ENCODE data around the gene RFX8. TPM values are rescaled to one million over a fixed set of nuclear protein-coding genes. Genes with fewer than 3 reads are reported as not detected.
"Not testable (repeated sequence)": the region's sequence is repeated elsewhere in the genome, so short reads cannot be mapped to it uniquely, and the experiment has no call there.

RFX8 gene
- total RNA-seq, 2 experiments from 2014 or later: 2.0 to 2.2 TPM

GRCh38 chr2:101505276-101505675 is 30.4 kb upstream of the RFX8 start:
- H3K36me3 Mint-ChIP-seq; ATAC-seq (ENCODE audit: low read depth); DNase-seq; H3K9me3 Mint-ChIP-seq; H3K27ac Mint-ChIP-seq; H3K4me3 Mint-ChIP-seq; H3K27me3 Mint-ChIP-seq; POLR2A ChIA-PET: not testable (repeated sequence)
- H3K4me1 Mint-ChIP-seq: peaks cover 14% of the 10 kb centered on the region

GRCh38 chr2:101504744-101505143 is 29.8 kb upstream of the RFX8 start:
- POLR2A ChIA-PET; H3K27ac Mint-ChIP-seq; H3K27me3 Mint-ChIP-seq; H3K4me3 Mint-ChIP-seq; ATAC-seq (ENCODE audit: low read depth); H3K36me3 Mint-ChIP-seq; H3K9me3 Mint-ChIP-seq; DNase-seq: not testable (repeated sequence)
- H3K4me1 Mint-ChIP-seq: peaks cover 14% of the 10 kb centered on the region

GRCh38 chr2:101502095-101502494 is 27.2 kb upstream of the RFX8 start:
- Mint-ChIP-seq H3K27me3 (no peaks in the 10 kb centered on the region), H3K4me1 (peaks cover 14% of the 10 kb centered on the region), H3K4me3 (peak overlapping the region; percentile 3), H3K27ac (peak overlapping the region; percentile 74), H3K9me3 (no peaks in the 10 kb centered on the region), H3K36me3 (no peaks in the 10 kb centered on the region)
- POLR2A ChIA-PET: interaction anchor here (0.9 to 1.3 kb wide), 2 partner anchors 12 to 27 kb away, joined by 3 to 4 read pairs; partner anchors contain the start of gene RFX8
- DNase-seq (peak; percentile 35), ATAC-seq (ENCODE audit: low read depth) (peak; percentile 76)

- Mint-ChIP-seq H3K4me1 (peaks cover 14% of the 10 kb centered on the region), H3K9me3 (no peaks in the 10 kb centered on the region), H3K4me3 (peak overlapping the region; percentile 3), H3K27ac (peak overlapping the region; percentile 74), H3K36me3 (no peaks in the 10 kb centered on the region), H3K27me3 (no peaks in the 10 kb centered on the region)
- DNase-seq (no peak), ATAC-seq (ENCODE audit: low read depth) (peak; percentile 35)
- POLR2A ChIA-PET: interaction anchor here (1.2 kb wide), 1 partner anchor 27 kb away, joined by 5 read pairs; the partner anchor contains the start of gene RFX8
These were observed 26.5 kb upstream of the RFX8 start for GRCh38 chr2:101501443-101501842.

- POLR2A ChIA-PET: interaction anchor here (1.2 kb wide), 1 partner anchor 26 kb away, joined by 5 read pairs; the partner anchor contains the start of gene RFX8
- no peak for ATAC-seq (ENCODE audit: low read depth)
These were observed 25.9 kb upstream of the RFX8 start for GRCh38 chr2:101500860-101501259.

GRCh38 chr2:101500180-101500579 is 25.3 kb upstream of the RFX8 start:
- H3K27me3 Mint-ChIP-seq: no peaks in the 10 kb centered on the region

More at GRCh38 chr2:101500860-101501259, 25.9 kb upstream of the RFX8 start:
- no peak overlapping the region for H3K27ac Mint-ChIP-seq
- H3K4me1 Mint-ChIP-seq: peaks cover 14% of the 10 kb centered on the region
- no peak overlapping the region for H3K4me3 Mint-ChIP-seq
- H3K9me3 Mint-ChIP-seq: no peaks in the 10 kb centered on the region
- H3K27me3 Mint-ChIP-seq: no peaks in the 10 kb centered on the region
- DNase-seq: no peak
- H3K36me3 Mint-ChIP-seq: no peaks in the 10 kb centered on the region

GRCh38 chr2:101496279-101496678 is 21.4 kb upstream of the RFX8 start:
- ATAC-seq (ENCODE audit: low read depth): no peak
- Mint-ChIP-seq H3K36me3 (no peaks in the 10 kb centered on the region), H3K27me3 (no peaks in the 10 kb centered on the region), H3K9me3 (no peaks in the 10 kb centered on the region), H3K4me3 (no peak overlapping the region), H3K4me1 (no peaks in the 10 kb centered on the region), H3K27ac (no peak overlapping the region)
- DNase-seq: no peak
- POLR2A ChIA-PET: no interaction called here

More at GRCh38 chr2:101500180-101500579, 25.3 kb upstream of the RFX8 start:
- no peak overlapping the region for H3K27ac Mint-ChIP-seq
- H3K36me3 Mint-ChIP-seq: no peaks in the 10 kb centered on the region
- ATAC-seq (ENCODE audit: low read depth) (no peak), DNase-seq (no peak)
- peaks cover 14% of the 10 kb centered on the region for H3K4me1 Mint-ChIP-seq
- no peaks in the 10 kb centered on the region for H3K9me3 Mint-ChIP-seq
- no peak overlapping the region for H3K4me3 Mint-ChIP-seq
- POLR2A ChIA-PET: interaction anchor here (1.2 kb wide), 1 partner anchor 25 kb away, joined by 5 read pairs; the partner anchor contains the start of gene RFX8

GRCh38 chr2:101492936-101493473 is 18.1 kb upstream of the RFX8 start:
- Mint-ChIP-seq H3K4me1 (no peaks in the 10 kb centered on the region), H3K4me3 (no peak overlapping the region), H3K27ac (no peak overlapping the region), H3K36me3 (peaks cover 6% of the 10 kb centered on the region), H3K9me3 (peaks cover 4% of the 10 kb centered on the region), H3K27me3 (no peaks in the 10 kb centered on the region)
- POLR2A ChIA-PET: interaction anchor here (1.1 kb wide), 1 partner anchor 18 kb away, joined by 3 read pairs; the partner anchor contains the start of gene RFX8
- ATAC-seq (ENCODE audit: low read depth): no peak
- DNase-seq: no peak

- H3K4me3 Mint-ChIP-seq: no peak overlapping the region
- H3K27me3 Mint-ChIP-seq: no peaks in the 10 kb centered on the region
- H3K9me3 Mint-ChIP-seq: peaks cover 4% of the 10 kb centered on the region
- peaks cover 6% of the 10 kb centered on the region for H3K36me3 Mint-ChIP-seq
- POLR2A ChIA-PET: interaction anchor here (2.8 kb wide), 1 partner anchor 12 kb away, joined by 10 read pairs; the partner anchor contains the start of gene RFX8
- ATAC-seq (ENCODE audit: low read depth) (no peak), DNase-seq (no peak)
- no peak overlapping the region for H3K27ac Mint-ChIP-seq
- peaks cover 20% of the 10 kb centered on the region for H3K4me1 Mint-ChIP-seq
These were observed 12.1 kb upstream of the RFX8 start for GRCh38 chr2:101486994-101487393.

GRCh38 chr2:101486258-101486701 is 11.4 kb upstream of the RFX8 start:
- POLR2A ChIA-PET: interaction anchor here (2.8 kb wide), 1 partner anchor 11 kb away, joined by 10 read pairs; the partner anchor contains the start of gene RFX8
- Mint-ChIP-seq H3K4me3 (no peak overlapping the region), H3K27me3 (no peaks in the 10 kb centered on the region), H3K36me3 (peaks cover 6% of the 10 kb centered on the region), H3K4me1 (peaks cover 20% of the 10 kb centered on the region), H3K9me3 (peaks cover 4% of the 10 kb centered on the region), H3K27ac (peak overlapping the region; percentile 2)
- ATAC-seq (ENCODE audit: low read depth) (peak; percentile 47), DNase-seq (no peak)

GRCh38 chr2:101485856-101486255 is 10.9 kb upstream of the RFX8 start:
- ATAC-seq (ENCODE audit: low read depth) (no peak), DNase-seq (no peak)
- Mint-ChIP-seq H3K9me3 (peaks cover 4% of the 10 kb centered on the region), H3K27ac (peak overlapping the region; percentile 2), H3K36me3 (peaks cover 6% of the 10 kb centered on the region), H3K4me3 (no peak overlapping the region), H3K4me1 (peaks cover 23% of the 10 kb centered on the region), H3K27me3 (no peaks in the 10 kb centered on the region)
- POLR2A ChIA-PET: interaction anchor here (2.8 kb wide), 1 partner anchor 11 kb away, joined by 10 read pairs; the partner anchor contains the start of gene RFX8

- Mint-ChIP-seq H3K36me3 (no peaks in the 10 kb centered on the region), H3K27me3 (peaks cover 6% of the 10 kb centered on the region), H3K4me1 (peaks cover 35% of the 10 kb centered on the region), H3K27ac (no peak overlapping the region), H3K9me3 (no peaks in the 10 kb centered on the region), H3K4me3 (no peak overlapping the region)
- POLR2A ChIA-PET: no interaction called here
- ATAC-seq (ENCODE audit: low read depth): no peak
- DNase-seq: no peak
These were observed 5.9 kb upstream of the RFX8 start for GRCh38 chr2:101480764-101481163.

GRCh38 chr2:101479810-101480209 is 4.9 kb upstream of the RFX8 start:
- Mint-ChIP-seq H3K9me3 (no peaks in the 10 kb centered on the region), H3K4me3 (peak overlapping the region; percentile 35), H3K27ac (no peak overlapping the region), H3K36me3 (no peaks in the 10 kb centered on the region), H3K27me3 (peaks cover 6% of the 10 kb centered on the region), H3K4me1 (peaks cover 39% of the 10 kb centered on the region)
- POLR2A ChIA-PET: no interaction called here
- ATAC-seq (ENCODE audit: low read depth) (peak; percentile 54), DNase-seq (no peak)

- Mint-ChIP-seq H3K36me3 (no peaks in the 10 kb centered on the region), H3K27me3 (peaks cover 6% of the 10 kb centered on the region), H3K4me3 (peak overlapping the region; percentile 35), H3K27ac (no peak overlapping the region), H3K4me1 (peaks cover 41% of the 10 kb centered on the region), H3K9me3 (no peaks in the 10 kb centered on the region)
- DNase-seq: no peak
- POLR2A ChIA-PET: no interaction called here
- no peak for ATAC-seq (ENCODE audit: low read depth)
These were observed 4.4 kb upstream of the RFX8 start for GRCh38 chr2:101479328-101479727.
